Gastroesophageal sphincter (tissue), 3 donors: ENCODE data around the gene SLC35G3.

Experiments
- CTCF ChIP-seq, 4 experiments: fragments of 200-600 bp in 2 of 4; fragments of 450-650 bp in 2 of 4; sonication (generic) in 1 of 4; IDR thresholded peaks; one replicate each; pipeline ENCODE4 v1.5.1; 2017 to 2019; ENCODE audit warnings: antibody characterized with exemption in 4 of 4, mild to moderate bottlenecking in 2 of 4, moderate library complexity in 2 of 4
- EP300 ChIP-seq: sonication (generic); formaldehyde crosslinking; IDR thresholded peaks from one replicate; pipeline ENCODE4 v1.6.1; 2017; ENCODE audit warnings: antibody characterized with exemption, mild to moderate bottlenecking
- POLR2A ChIP-seq, 2 donors: fragments of 450-650 bp; IDR thresholded peaks; one replicate each; pipeline ENCODE4 v1.6.1; 2017; ENCODE audit warnings: antibody characterized with exemption in 2 of 2, mild to moderate bottlenecking in 2 of 2, moderate library complexity in 1 of 2
- POLR2AphosphoS5 ChIP-seq: sonication (generic); formaldehyde crosslinking; IDR thresholded peaks from one replicate; pipeline ENCODE4 v1.6.1; 2017; ENCODE audit warnings: antibody characterized with exemption

- TF ChIP-seq POLR2A (IDR thresholded peaks at IDR 0.05) (no peak), CTCF (IDR thresholded peaks at IDR 0.05) (peak in 3 of 4 experiments; percentile 32 to 35 (median 33)), POLR2AphosphoS5 (no peak), EP300 (no peak)
These were observed 23.0 kb downstream of the SLC35G3 start for GRCh38 chr17:35170968-35171771.
